NCI-H524 treated with DMSO at 0.1 percent for 48 hours (cell line): ENCODE results near the gene EXOC3.

Experiments used
- DNase-seq: peaks from one replicate; lab custom pipeline; 2025; lab: John Stamatoyannopoulos, UW

EXOC3 gene

GRCh38 chr5:439181-439580 lies 3.8 kb upstream of the EXOC3 start:
- DNase-seq, result no peak

- no peak for DNase-seq
Measured at GRCh38 chr5:439636-440035, 3.3 kb upstream of the EXOC3 start.

GRCh38 chr5:440401-441201 lies 2.4 kb upstream of the EXOC3 start:
- DNase-seq, result no peak

GRCh38 chr5:441996-442334 lies 1.0 kb upstream of the EXOC3 start:
- no peak for DNase-seq

DNA sequence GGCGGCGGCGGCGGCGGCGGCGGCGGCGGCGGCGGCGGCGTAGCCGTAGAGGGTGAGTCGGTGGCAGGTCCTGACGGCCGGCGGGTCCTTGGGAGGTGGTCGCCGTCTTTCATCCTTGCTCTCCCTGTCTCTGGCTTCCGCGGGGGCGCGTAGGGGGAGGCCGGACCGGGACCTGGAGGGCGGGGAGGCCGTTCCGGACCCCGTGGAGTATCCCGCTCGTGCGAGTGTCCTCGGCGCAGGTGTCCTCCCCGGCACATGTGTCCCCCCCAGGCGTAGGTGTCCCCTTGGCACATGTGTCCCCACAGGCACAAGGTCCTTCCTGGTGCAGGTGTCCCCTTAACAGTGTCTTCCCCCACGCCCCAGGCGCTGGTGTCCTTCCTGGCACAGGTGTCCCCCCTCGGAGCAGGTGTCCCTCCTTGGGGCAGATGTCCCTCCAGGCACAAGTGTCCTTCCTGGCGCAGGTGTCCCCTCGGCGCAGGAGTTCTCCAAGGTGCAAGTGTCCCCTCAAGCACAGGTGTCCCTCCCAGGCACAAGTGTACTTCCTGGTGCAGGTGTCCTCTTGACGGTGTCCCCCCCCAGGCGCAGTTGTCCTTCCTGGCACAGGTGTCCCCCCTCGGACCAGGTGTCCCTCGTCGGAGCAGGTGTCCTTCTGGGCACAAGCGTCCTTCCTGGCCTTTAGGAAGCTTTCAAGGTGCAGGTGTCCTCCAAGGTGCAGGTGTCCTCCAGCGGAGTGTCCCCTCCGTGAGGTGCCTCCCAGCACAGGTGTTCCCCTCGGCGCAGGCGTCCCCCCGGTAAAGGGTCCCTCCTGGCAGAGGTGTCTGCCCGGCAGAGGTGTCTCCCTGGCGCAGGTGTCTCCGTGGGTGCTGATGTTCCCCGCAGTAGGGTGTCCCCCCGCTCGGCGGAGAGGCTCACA lies 519 bp downstream of the EXOC3 start:
- DNase-seq, result no peak

- no peak for DNase-seq
Measured at GRCh38 chr5:444226-444625, 1.2 kb downstream of the EXOC3 start.

GRCh38 chr5:445591-445990 lies 2.6 kb downstream of the EXOC3 start:
- no peak for DNase-seq

DNA sequence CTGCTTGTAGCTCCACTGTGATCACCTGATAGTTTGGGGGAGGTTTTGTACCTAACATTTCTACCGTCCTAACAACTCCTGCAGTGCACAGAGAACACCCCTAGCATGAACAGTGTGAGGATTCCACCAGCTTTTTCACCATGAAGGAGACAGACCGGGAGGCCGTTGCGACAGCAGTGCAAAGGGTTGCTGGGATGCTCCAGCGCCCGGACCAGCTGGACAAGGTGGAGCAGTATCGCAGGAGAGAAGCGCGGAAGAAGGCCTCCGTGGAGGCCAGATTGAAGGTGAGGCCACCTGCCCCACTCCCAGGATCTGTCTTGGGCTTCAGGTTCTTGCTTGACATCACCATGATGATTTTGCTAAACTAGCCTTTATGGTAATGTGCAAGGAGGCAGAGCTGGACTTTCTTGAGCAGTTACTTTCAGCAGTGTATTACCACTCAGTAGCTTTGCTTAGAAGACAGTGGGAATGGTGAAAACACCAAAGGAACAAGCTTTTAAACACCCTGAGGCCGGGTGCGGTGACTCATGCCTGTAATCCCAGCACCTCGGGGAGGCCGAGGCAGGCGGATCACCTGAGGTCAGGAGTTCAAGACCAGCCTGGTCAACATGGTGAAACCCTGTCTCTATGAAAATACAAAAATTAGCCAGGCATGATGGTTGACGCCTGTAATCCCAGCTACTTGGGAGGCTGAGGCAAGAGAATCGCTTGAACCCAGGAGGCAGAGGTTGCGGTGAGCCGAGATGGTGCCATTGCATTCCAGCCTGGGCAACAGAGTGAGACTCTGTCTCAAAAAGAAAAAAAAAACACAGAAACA lies 3.3 kb downstream of the EXOC3 start:
- DNase-seq, result no peak

DNA sequence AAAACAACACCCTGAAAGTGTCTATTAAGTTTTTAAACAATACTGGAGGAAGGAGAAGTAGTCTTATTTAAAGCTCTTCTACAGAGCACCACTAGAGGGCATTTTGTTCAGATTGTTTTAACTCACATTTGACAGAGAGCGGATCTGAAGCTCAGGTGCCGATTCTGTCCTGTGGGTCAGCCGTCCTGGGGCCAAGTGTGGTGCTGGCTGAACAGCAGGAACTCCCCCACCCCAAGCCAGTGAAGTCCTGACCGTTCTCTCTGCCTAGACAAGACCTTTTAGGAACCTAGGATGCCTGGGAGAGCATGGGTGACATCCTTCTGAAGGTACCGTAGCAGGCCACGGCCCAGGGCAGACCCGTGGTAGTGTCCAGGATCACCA lies 3.9 kb downstream of the EXOC3 start:
- DNase-seq, result no peak

- DNase-seq, result no peak
Measured at GRCh38 chr5:447501-447900, 4.5 kb downstream of the EXOC3 start.

DNA sequence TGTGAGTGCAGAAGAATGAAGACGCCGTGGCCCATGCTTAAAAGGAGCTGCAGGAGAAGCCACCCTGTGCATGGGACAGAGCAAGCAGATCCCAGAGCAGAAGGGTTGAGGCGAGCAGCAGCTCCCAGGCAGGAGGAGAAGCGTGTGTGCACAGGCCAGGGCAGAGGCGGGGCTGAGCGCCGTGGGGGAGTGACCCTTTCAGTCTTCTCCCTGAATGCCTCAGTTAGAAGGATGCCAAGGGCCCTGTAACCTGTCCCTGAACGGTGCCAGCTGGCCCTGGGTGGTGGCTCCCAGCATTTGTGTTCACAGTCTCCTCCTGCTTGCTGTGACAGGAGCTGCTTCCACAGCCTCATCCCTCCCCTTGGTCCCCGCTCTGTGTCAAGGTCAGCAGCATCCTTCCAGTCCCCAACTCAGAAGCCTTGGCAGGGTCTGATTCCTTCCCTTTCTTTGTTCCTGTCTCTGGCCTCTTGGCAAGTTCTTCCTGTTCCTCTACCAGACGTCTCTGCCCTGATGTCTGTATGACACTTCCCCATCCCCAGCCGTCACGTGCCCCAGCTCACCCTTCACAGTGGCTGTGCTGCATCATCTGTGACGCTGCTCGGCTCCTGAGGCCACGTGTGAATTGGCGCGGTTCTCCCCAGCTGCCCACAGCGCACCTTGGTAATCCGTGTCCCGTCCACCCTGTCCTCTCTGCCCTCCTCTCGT lies 5.2 kb downstream of the EXOC3 start:
- no peak for DNase-seq

DNA sequence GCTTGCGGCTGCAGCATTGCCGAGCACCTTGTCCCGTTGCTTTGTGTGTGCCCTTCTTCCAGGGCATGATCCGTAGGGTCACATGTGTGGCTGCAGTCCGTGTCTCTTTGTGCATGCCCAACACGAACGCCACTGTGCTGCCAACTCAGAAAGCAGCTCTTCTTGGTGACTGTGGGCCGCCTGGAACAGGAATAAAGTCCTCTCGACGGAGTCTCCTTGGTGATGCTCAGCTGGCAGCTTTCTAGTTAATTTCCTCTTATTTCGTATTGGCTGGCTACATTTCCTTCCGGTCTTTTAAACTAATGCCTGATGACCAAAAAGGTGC lies 5.8 kb downstream of the EXOC3 start:
- DNase-seq, result no peak

GRCh38 chr5:449151-449550 lies 6.2 kb downstream of the EXOC3 start:
- no peak for DNase-seq

DNA sequence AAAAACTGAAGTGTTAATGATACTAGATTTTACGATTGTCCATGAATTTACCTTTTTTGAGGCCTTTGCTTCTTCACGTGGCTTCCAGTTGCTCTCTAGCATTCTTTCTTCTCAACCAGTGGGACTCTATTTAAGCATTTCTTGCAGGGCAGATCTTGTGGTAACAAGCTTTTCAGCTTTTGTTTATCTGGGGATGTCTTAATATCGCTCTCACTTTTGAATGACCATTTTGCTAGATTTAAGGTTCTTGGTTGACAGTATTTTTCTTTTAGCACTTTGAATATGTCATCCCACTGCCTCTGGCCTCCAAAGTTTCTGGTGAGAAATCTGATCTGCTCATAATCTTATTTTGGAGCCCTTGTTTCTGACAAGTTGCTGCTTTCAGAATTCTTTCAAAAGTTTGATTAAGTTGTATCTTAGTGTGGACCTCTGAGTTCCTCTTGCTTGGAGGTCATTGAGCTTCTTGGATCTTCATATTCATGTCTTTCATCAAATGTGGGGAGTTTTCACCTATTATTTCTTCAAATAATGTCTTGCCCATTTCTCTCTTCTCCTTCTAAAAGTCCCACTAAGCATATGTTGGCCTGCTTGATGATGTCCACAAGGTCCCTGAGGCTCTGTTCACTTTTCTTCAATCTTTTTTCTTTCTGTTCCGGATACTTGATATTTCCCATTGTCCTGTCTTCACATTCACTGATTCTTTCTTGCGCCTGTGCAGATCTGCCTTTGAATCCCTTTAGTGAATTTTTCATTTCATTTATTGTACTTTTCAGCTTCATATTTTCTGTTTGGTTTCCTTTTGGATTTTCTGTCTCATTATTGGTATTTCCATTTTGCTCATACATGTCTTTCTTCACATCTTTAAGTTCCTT lies 8.8 kb downstream of the EXOC3 start:
- DNase-seq, result no peak

- DNase-seq, result no peak
Measured at GRCh38 chr5:452978-453710, 10.2 kb downstream of the EXOC3 start.

DNA sequence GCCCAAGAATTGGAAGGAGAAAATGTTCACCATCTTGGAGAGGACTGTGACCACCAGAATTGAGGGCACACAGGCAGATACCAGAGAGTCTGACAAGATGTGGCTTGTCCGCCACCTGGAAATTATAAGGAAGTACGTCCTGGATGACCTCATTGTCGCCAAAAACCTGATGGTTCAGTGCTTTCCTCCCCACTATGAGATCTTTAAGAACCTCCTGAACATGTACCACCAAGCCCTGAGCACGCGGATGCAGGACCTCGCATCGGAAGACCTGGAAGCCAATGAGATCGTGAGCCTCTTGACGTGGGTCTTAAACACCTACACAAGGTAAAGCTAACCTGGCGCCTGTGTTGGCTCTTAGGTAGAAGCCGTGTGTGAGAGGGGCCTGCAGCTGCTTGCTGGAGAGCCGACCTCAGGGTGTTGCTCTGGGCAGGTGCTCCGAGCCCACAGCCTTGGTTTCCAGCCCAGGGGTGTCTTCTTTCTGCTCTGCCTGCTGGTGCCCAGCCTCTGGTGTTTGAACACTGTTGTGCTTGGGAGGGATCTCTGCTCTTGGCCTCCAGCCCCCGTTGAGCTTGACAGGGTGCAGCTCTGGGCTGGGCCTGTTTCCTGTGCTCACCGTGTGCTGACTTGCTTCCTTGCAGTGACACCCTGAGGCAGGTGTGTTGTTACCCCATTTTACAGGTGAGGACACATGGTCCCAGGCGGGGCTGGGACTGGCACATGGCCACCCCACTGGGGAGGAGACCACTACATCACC lies 10.9 kb downstream of the EXOC3 start:
- DNase-seq, result no peak

GRCh38 chr5:454936-455335 lies 12.0 kb downstream of the EXOC3 start:
- no peak for DNase-seq

- no peak for DNase-seq
Measured at GRCh38 chr5:455806-456205, 12.8 kb downstream of the EXOC3 start.

- no peak for DNase-seq
Measured at GRCh38 chr5:456351-457194, 13.6 kb downstream of the EXOC3 start.
